ENCODE results near the gene CHSY3. TPM values are rescaled to one million over a fixed set of nuclear protein-coding genes. Genes with fewer than 3 reads are reported as not detected.

Gene CHSY3
- polyA plus RNA-seq, 1 experiment: 0.67 TPM

DNA sequence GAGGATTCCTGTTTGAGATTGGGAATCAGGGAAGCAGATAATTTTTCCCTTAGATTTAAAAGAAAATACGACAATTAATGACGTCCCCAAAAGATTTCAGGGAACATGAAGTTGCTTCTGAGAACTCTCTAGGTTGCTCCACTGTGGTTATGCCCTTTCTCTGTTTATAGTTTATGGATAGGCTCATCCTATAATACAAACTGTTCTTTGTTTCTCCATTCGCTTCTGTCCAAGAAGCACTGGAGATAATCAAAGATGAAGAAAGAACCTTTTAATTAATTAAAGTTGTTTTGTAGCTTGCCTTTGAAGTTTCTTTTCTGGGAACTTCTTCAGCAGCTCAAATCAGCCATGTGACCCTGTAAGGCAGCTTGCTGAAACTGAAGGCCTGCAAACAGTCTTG is 87.5 kb downstream of the CHSY3 start:
- Histone ChIP-seq H3K27me3 (ENCODE audit: control insufficient read depth, insufficient read depth, low read length) (no peaks in the 10 kb centered on the region), H3K4me3 (ENCODE audit: low read depth, low read length) (no peak overlapping the region), H3K27ac (ENCODE audit: low read depth, low read length) (no peak overlapping the region), H3K9me3 (ENCODE audit: control insufficient read depth, insufficient read depth, low read length) (no peaks in the 10 kb centered on the region)
- TF ChIP-seq, protein P1, sequence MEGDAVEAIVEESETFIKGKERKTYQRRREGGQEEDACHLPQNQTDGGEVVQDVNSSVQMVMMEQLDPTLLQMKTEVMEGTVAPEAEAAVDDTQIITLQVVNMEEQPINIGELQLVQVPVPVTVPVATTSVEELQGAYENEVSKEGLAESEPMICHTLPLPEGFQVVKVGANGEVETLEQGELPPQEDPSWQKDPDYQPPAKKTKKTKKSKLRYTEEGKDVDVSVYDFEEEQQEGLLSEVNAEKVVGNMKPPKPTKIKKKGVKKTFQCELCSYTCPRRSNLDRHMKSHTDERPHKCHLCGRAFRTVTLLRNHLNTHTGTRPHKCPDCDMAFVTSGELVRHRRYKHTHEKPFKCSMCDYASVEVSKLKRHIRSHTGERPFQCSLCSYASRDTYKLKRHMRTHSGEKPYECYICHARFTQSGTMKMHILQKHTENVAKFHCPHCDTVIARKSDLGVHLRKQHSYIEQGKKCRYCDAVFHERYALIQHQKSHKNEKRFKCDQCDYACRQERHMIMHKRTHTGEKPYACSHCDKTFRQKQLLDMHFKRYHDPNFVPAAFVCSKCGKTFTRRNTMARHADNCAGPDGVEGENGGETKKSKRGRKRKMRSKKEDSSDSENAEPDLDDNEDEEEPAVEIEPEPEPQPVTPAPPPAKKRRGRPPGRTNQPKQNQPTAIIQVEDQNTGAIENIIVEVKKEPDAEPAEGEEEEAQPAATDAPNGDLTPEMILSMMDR (IDR thresholded peaks at IDR 0.05; ENCODE audit: low read depth, low read length): no peak
- DNase-seq (ENCODE audit: low read depth, low spot score): no peak
- ChIA-PET POLR2A (no interaction called here), CTCF (no interaction called here)

DNA sequence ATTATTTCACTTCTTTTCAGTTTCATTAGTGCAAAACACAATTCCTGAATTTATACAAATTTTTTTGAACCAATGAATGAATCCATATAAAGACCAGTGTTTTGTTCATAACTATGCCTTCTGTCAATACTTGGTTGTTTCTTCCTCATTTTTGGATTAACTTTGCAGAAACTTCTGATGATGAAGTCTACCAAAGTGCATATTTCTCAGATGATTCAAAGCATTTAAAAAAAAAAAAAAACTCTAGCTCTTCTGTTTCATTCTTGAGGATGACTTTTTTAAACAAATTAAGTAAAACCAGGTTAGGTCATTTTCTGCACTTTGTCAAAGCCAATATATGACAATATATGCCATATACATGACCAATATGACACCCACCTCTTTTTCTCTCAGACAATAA is 92.6 kb downstream of the CHSY3 start:
- DNase-seq (ENCODE audit: low read depth, low spot score): no peak

DNA sequence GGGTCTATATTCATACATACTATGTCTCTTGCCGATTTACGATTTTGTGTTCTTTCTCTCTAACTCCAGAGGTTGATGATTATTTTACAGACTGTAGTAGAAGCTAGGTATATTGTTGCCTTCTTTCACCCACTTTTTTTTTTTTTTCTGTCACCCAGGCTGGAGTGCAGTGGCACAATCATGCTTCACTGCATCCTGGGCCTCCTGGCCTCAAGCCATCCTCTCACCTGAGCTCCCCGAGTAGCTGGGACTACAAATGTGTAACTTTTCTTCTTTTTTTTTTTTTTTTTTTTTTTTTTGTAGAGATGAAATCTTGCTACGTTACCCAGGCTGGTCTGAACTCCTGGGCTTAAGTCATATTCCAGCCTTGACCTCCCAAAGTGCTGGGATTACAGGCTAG is 96.2 kb downstream of the CHSY3 start:
- Histone ChIP-seq H3K27ac (ENCODE audit: low read depth, low read length) (no peak overlapping the region), H3K27me3 (ENCODE audit: control insufficient read depth, insufficient read depth, low read length) (no peaks in the 10 kb centered on the region), H3K4me3 (ENCODE audit: low read depth, low read length) (no peak overlapping the region), H3K9me3 (ENCODE audit: control insufficient read depth, insufficient read depth, low read length) (no peaks in the 10 kb centered on the region)
- TF ChIP-seq, protein P1 (IDR thresholded peaks at IDR 0.05; ENCODE audit: low read depth, low read length): no peak
- DNase-seq (ENCODE audit: low read depth, low spot score): no peak
- POLR2A ChIA-PET: no interaction called here
- CTCF ChIA-PET: no interaction called here

More for the DNA sequence above, 92.6 kb downstream of the CHSY3 start:
- H3K4me3 ChIP-seq (ENCODE audit: low read depth, low read length): no peak overlapping the region
- no peak overlapping the region for H3K27ac ChIP-seq (ENCODE audit: low read depth, low read length)
- TF ChIP-seq, protein P1 (IDR thresholded peaks at IDR 0.05; ENCODE audit: low read depth, low read length): no peak
- H3K9me3 ChIP-seq (ENCODE audit: control insufficient read depth, insufficient read depth, low read length): no peaks in the 10 kb centered on the region
- POLR2A ChIA-PET: no interaction called here
- no peaks in the 10 kb centered on the region for H3K27me3 ChIP-seq (ENCODE audit: control insufficient read depth, insufficient read depth, low read length)
- CTCF ChIA-PET: interaction anchor here (0.6 kb wide), 1 partner anchor 25 kb away, joined by 3 read pairs; no protein-coding TSS in a partner anchor

DNA sequence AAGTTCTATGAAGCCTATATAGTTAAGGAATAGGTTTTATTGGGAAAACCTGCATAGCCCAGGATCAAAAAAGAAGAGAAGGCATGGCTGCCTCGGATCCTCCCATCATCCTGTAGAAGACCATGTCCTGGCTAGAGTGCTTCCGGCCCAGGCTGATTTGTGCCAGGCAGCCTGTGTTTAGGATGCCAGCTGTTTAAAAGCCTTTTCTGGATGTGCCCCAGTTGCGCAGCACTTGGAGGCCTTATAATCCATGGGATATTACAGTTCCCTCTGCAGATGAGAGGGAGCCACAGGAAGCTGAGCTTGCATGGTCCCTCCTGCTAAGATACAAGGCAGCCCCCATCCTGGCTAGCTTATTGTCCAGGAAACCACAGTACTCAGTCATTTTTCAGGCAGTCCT is 97.9 kb downstream of the CHSY3 start:
- CTCF ChIA-PET: no interaction called here
- no peak for DNase-seq (ENCODE audit: low read depth, low spot score)
- no peak overlapping the region for H3K4me3 ChIP-seq (ENCODE audit: low read depth, low read length)
- H3K27me3 ChIP-seq (ENCODE audit: control insufficient read depth, insufficient read depth, low read length): no peaks in the 10 kb centered on the region
- H3K27ac ChIP-seq (ENCODE audit: low read depth, low read length): no peak overlapping the region
- POLR2A ChIA-PET: no interaction called here
- H3K9me3 ChIP-seq (ENCODE audit: control insufficient read depth, insufficient read depth, low read length): no peaks in the 10 kb centered on the region
- TF ChIP-seq, protein P1 (IDR thresholded peaks at IDR 0.05; ENCODE audit: low read depth, low read length): no peak

DNA sequence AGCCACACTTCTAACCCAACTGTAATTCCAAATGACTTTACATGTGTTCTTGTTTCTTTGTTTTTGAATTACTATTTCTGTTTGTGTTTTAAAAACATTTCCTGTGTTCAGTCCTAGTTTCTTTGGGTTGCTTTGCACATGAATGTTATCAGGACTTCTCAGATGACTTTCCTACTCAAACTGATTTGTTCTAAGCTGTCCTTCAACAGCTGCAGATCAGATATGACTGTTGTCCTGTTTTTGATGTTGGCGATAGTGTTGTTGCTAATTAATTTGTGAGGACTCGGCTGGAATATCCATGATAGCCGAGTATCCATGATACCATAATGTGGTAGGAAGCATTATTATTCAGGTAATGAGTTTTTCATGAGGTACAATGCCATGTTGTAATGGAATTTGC is 98.6 kb downstream of the CHSY3 start:
- no peak for DNase-seq (ENCODE audit: low read depth, low spot score)
- Histone ChIP-seq H3K27ac (ENCODE audit: low read depth, low read length) (no peak overlapping the region), H3K27me3 (ENCODE audit: control insufficient read depth, insufficient read depth, low read length) (no peaks in the 10 kb centered on the region), H3K9me3 (ENCODE audit: control insufficient read depth, insufficient read depth, low read length) (no peaks in the 10 kb centered on the region), H3K4me3 (ENCODE audit: low read depth, low read length) (no peak overlapping the region)
- TF ChIP-seq, protein P1 (IDR thresholded peaks at IDR 0.05; ENCODE audit: low read depth, low read length): no peak
- CTCF ChIA-PET: no interaction called here
- POLR2A ChIA-PET: no interaction called here
